ENCODE measurements around the gene NRXN3.

- TF ChIP-seq CTCF (IDR thresholded peaks at IDR 0.05; ENCODE audit: low read depth, low read length, missing input control), result no peak
- no peak for TF ChIP-seq JUND (IDR thresholded peaks at IDR 0.05)
- no peak for TF ChIP-seq YY1 (IDR thresholded peaks at IDR 0.05)
- no peak for TF ChIP-seq FOXA1 (IDR thresholded peaks at IDR 0.05)
- no peak for TF ChIP-seq REST (IDR thresholded peaks at IDR 0.05)
- TF ChIP-seq RAD21 (IDR thresholded peaks at IDR 0.05), result no peak
- no peak for TF ChIP-seq TAF1 (conservative IDR thresholded peaks at IDR 0.05)
- TF ChIP-seq NR2F2 (IDR thresholded peaks at IDR 0.05), result no peak
Measured at GRCh38 chr14:79082883-79083282, 912.7 kb downstream of the NRXN3 start.
